GM19395 (cell line): Measurements from ENCODE around the gene AGBL1.

Experiments used
- ATAC-seq: cut with Tn5 transposase; IDR thresholded peaks from one replicate; pipeline ENCODE4 v1.9.1; 2021; ENCODE audit warnings: mild to moderate bottlenecking, moderate library complexity; ENCODE audit not compliant: unreplicated experiment

The AGBL1 gene

GRCh38 chr15:86312486-86312885 lies 232.8 kb downstream of the AGBL1 start:
- ATAC-seq: no peak

- ATAC-seq: no peak
Measured at GRCh38 chr15:86316216-86316615, 236.5 kb downstream of the AGBL1 start.

- no peak for ATAC-seq
Measured at GRCh38 chr15:86316726-86317383, 237.2 kb downstream of the AGBL1 start.

GRCh38 chr15:86317384-86317740 lies 237.7 kb downstream of the AGBL1 start:
- ATAC-seq: no peak

- no peak for ATAC-seq
Measured at GRCh38 chr15:86322629-86323028, 243.0 kb downstream of the AGBL1 start.

GRCh38 chr15:86327230-86327865 lies 247.7 kb downstream of the AGBL1 start:
- no peak for ATAC-seq

- ATAC-seq: no peak
Measured at GRCh38 chr15:86328658-86329057, 249.0 kb downstream of the AGBL1 start.

GRCh38 chr15:86329311-86330013 lies 249.8 kb downstream of the AGBL1 start:
- ATAC-seq: no peak

GRCh38 chr15:86333819-86334218 lies 254.1 kb downstream of the AGBL1 start:
- no peak for ATAC-seq

- no peak for ATAC-seq
Measured at GRCh38 chr15:86336051-86336788, 256.5 kb downstream of the AGBL1 start.

- ATAC-seq: no peak
Measured at GRCh38 chr15:86337071-86337470, 257.4 kb downstream of the AGBL1 start.

- no peak for ATAC-seq
Measured at GRCh38 chr15:86347245-86347644, 267.6 kb downstream of the AGBL1 start.

- no peak for ATAC-seq
Measured at GRCh38 chr15:86349565-86349964, 269.9 kb downstream of the AGBL1 start.

- no peak for ATAC-seq
Measured at GRCh38 chr15:86353213-86353612, 273.5 kb downstream of the AGBL1 start.

- no peak for ATAC-seq
Measured at GRCh38 chr15:86355361-86355760, 275.7 kb downstream of the AGBL1 start.

- ATAC-seq: no peak
Measured at GRCh38 chr15:86355801-86356200, 276.1 kb downstream of the AGBL1 start.

GRCh38 chr15:86362555-86362954 lies 282.9 kb downstream of the AGBL1 start:
- no peak for ATAC-seq

GRCh38 chr15:86373147-86373546 lies 293.5 kb downstream of the AGBL1 start:
- ATAC-seq: no peak

- ATAC-seq: no peak
Measured at GRCh38 chr15:86375733-86376280, 296.1 kb downstream of the AGBL1 start.

GRCh38 chr15:86377914-86378313 lies 298.2 kb downstream of the AGBL1 start:
- no peak for ATAC-seq

- no peak for ATAC-seq
Measured at GRCh38 chr15:86382341-86382740, 302.7 kb downstream of the AGBL1 start.
